H1 (cell line): ENCODE measurements around the gene CCL17. TPM values are rescaled to one million over a fixed set of nuclear protein-coding genes. Genes with fewer than 3 reads are reported as not detected.

Source experiments
- CTCF ChIA-PET: fragments of 300-600 bp; sonication (Branson Sonifier 250); formaldehyde crosslinking; loops from one replicate; lab custom pipeline; 2021; ENCODE audit not compliant: partially characterized antibody; lab: Charles Lee
- POLR2A ChIA-PET: fragments of 300-600 bp; sonication (Branson Sonifier 250); formaldehyde crosslinking; loops from one replicate; lab custom pipeline; 2021; ENCODE audit warnings: inconsistent platforms; ENCODE audit not compliant: partially characterized antibody; lab: Charles Lee
- DNase-seq, 2 experiments: peaks; one replicate each; pipeline versions ENCODE4 v3.0.0 to v3.0.0-alpha.2; 2010 to 2022; ENCODE audit warnings: low spot score in 2 of 2, low read depth in 1 of 2, mixed read lengths in 1 of 2
- FAIRE-seq: peaks from 2 replicates; lab custom pipeline; 2011; peaks lifted over from hg19 to GRCh38; lab: Jason Lieb, UNC
- H2AFZ ChIP-seq: 2 replicates; pipeline ENCODE4 v1.8.1; 2012; ENCODE audit warnings: low read length, inconsistent platforms
- H2AK5ac ChIP-seq: 2 replicates; pipeline ENCODE4 v1.6.1; 2013; ENCODE audit warnings: low read depth, low read length
- H2BK120ac ChIP-seq: replicated peaks from 2 replicates; pipeline ENCODE3; 2013; ENCODE audit warnings: low read depth, low read length, inconsistent platforms
- H2BK12ac ChIP-seq: 2 replicates; pipeline ENCODE4 v1.6.1; 2013; ENCODE audit warnings: low read depth, low read length
- H2BK15ac ChIP-seq: 2 replicates; pipeline ENCODE4 v1.6.1; 2013; ENCODE audit warnings: low read length
- H2BK20ac ChIP-seq: 2 replicates; pipeline ENCODE4 v1.6.1; 2013; ENCODE audit warnings: low read length
- H2BK5ac ChIP-seq: 2 replicates; pipeline ENCODE4 v1.6.1; 2013; ENCODE audit warnings: low read depth, low read length
- H3K14ac ChIP-seq: 2 replicates; pipeline ENCODE4 v1.6.1; 2013; ENCODE audit warnings: inconsistent platforms; ENCODE audit not compliant: insufficient read length
- H3K18ac ChIP-seq: 2 replicates; pipeline ENCODE4 v1.6.1; 2013; ENCODE audit warnings: low read length; ENCODE audit errors: extremely low read depth
- H3K23ac ChIP-seq: 2 replicates; pipeline ENCODE4 v1.6.1; 2013; ENCODE audit warnings: inconsistent platforms; ENCODE audit not compliant: insufficient read length
- H3K23me2 ChIP-seq: 2 replicates; pipeline ENCODE4 v1.6.1; 2013; ENCODE audit warnings: low read depth, low read length
- H3K27ac ChIP-seq: 2 replicates; pipeline ENCODE4 v1.6.1; 2011; ENCODE audit warnings: low read depth, low read length, inconsistent platforms
- H3K27me3 ChIP-seq, 4 experiments: replicated peaks in 1 of 4; 1 replicate in 1 of 4; 2 replicates in 3 of 4; pipeline versions ENCODE4 v1.6.1 to v1.8.1; 2011 to 2013; ENCODE audit warnings: low read length in 3 of 4, mild to moderate bottlenecking in 3 of 4, inconsistent platforms in 2 of 4, mixed read lengths in 2 of 4, moderate library complexity in 1 of 4; ENCODE audit not compliant: control insufficient read depth in 3 of 4, insufficient read depth in 3 of 4; ENCODE audit errors: extremely low read depth in 1 of 4
- H3K36me3 ChIP-seq, 4 experiments: 2 replicates each; pipeline versions ENCODE4 v1.6.1 to v1.8.1; 2011 to 2013; ENCODE audit warnings: mild to moderate bottlenecking in 4 of 4, low read length in 3 of 4, moderate library complexity in 2 of 4, control low read depth in 1 of 4, inconsistent platforms in 1 of 4; ENCODE audit not compliant: insufficient read depth in 4 of 4, control insufficient read depth in 2 of 4
- H3K4ac ChIP-seq: replicated peaks from 2 replicates; pipeline ENCODE3; 2013; ENCODE audit warnings: low read length, low read depth, mixed read lengths, inconsistent platforms; ENCODE audit not compliant: insufficient read length
- H3K4me1 ChIP-seq, 4 experiments: replicated peaks in 1 of 4; 1 replicate in 1 of 4; 2 replicates in 3 of 4; pipeline versions ENCODE4 v1.6.1 to v1.8.1; 2011 to 2013; ENCODE audit warnings: low read length in 3 of 4, inconsistent platforms in 2 of 4, mixed read lengths in 1 of 4; ENCODE audit not compliant: insufficient read depth in 4 of 4, control insufficient read depth in 3 of 4
- H3K4me2 ChIP-seq, 2 experiments: 2 replicates each; pipeline versions ENCODE4 v1.6.1 to v1.8.1; 2011 to 2013; ENCODE audit warnings: low read depth in 2 of 2, low read length in 2 of 2, control low read depth in 1 of 2, inconsistent platforms in 1 of 2, mild to moderate bottlenecking in 1 of 2; ENCODE audit not compliant: insufficient read depth in 1 of 2
- H3K4me3 ChIP-seq, 4 experiments: fragments of 200-600, 300-600 bp in 1 of 4; sonication (generic), shearing (Covaris generic), sonication (Bioruptor Twin) in 1 of 4; 2 replicates each; pipeline versions ENCODE4 v1.5.1 to v1.8.1; 2011 to 2016; ENCODE audit warnings: low read length in 4 of 4, low read depth in 3 of 4, control low read depth in 2 of 4, inconsistent platforms in 2 of 4, mild to moderate bottlenecking in 2 of 4, mixed read lengths in 1 of 4, moderate library complexity in 1 of 4; ENCODE audit not compliant: insufficient read depth in 2 of 4; ENCODE audit errors: extremely low read depth in 1 of 4
- H3K56ac ChIP-seq: replicated peaks from 2 replicates; pipeline ENCODE3; 2013; ENCODE audit warnings: low read depth, mild to moderate bottlenecking, mixed read lengths, low read length, inconsistent platforms; ENCODE audit not compliant: insufficient read length
- H3K79me1 ChIP-seq: 2 replicates; pipeline ENCODE4 v1.6.1; 2013; ENCODE audit warnings: low read depth, low read length, control low read depth
- H3K79me2 ChIP-seq, 2 experiments: 2 replicates each; pipeline versions ENCODE4 v1.6.1 to v1.8.1; 2012 to 2013; ENCODE audit warnings: low read length in 2 of 2, mild to moderate bottlenecking in 2 of 2, inconsistent platforms in 1 of 2; ENCODE audit not compliant: insufficient read depth in 2 of 2, control insufficient read depth in 1 of 2
- H3K9ac ChIP-seq, 4 experiments: replicated peaks in 1 of 4; 1 replicate in 1 of 4; 2 replicates in 3 of 4; pipeline versions ENCODE4 v1.6.1 to v1.8.1; 2011 to 2013; ENCODE audit warnings: low read depth in 3 of 4, low read length in 3 of 4, control low read depth in 2 of 4, mild to moderate bottlenecking in 2 of 4, moderate library complexity in 2 of 4, inconsistent platforms in 1 of 4; ENCODE audit errors: extremely low read depth in 1 of 4
- H3K9me3 ChIP-seq, 2 experiments: 2 replicates each; pipeline versions ENCODE4 v1.6.1 to v1.8.1; 2012 to 2013; ENCODE audit warnings: mild to moderate bottlenecking in 2 of 2, moderate library complexity in 2 of 2, control low read depth in 1 of 2, inconsistent platforms in 1 of 2, low read depth in 1 of 2, low read length in 1 of 2, mixed read lengths in 1 of 2; ENCODE audit not compliant: insufficient read depth in 2 of 2
- H4K20me1 ChIP-seq, 2 experiments: replicated peaks in 1 of 2; 2 replicates each; pipeline versions ENCODE3 to v1.8.1; 2011 to 2013; ENCODE audit warnings: inconsistent platforms in 2 of 2, low read length in 2 of 2, mild to moderate bottlenecking in 1 of 2; ENCODE audit not compliant: insufficient read depth in 2 of 2, control insufficient read depth in 1 of 2
- H4K5ac ChIP-seq: 2 replicates; pipeline ENCODE4 v1.6.1; 2013; ENCODE audit warnings: low read length, low read depth, mixed read lengths, inconsistent platforms; ENCODE audit not compliant: insufficient read length
- H4K8ac ChIP-seq: 2 replicates; pipeline ENCODE4 v1.8.0; 2013; ENCODE audit warnings: mild to moderate bottlenecking, moderate library complexity, low read length, inconsistent platforms; ENCODE audit not compliant: insufficient read depth; ENCODE audit errors: extremely low read depth
- H4K91ac ChIP-seq: replicated peaks from 2 replicates; pipeline ENCODE3; 2013; ENCODE audit warnings: low read length, mixed read lengths, inconsistent platforms; ENCODE audit not compliant: insufficient read length
- E2F6 ChIP-seq: IDR thresholded peaks from 2 replicates; pipeline ENCODE4 v1.6.1; 2012; ENCODE audit warnings: inconsistent platforms
- JUN ChIP-seq: IDR thresholded peaks from 2 replicates; pipeline ENCODE4 v1.6.1; 2011; ENCODE audit warnings: low read depth, mild to moderate bottlenecking, improper control_type of control experiment, low read length
- NANOG ChIP-seq: IDR thresholded peaks from 2 replicates; pipeline ENCODE4 v1.6.1; 2011; ENCODE audit warnings: low read length, low read depth, mild to moderate bottlenecking, inconsistent platforms; ENCODE audit not compliant: insufficient read depth, poor library complexity, severe bottlenecking
- NRF1 ChIP-seq: IDR thresholded peaks from 2 replicates; pipeline ENCODE4 v1.6.1; 2011; ENCODE audit warnings: mild to moderate bottlenecking, low read depth, low read length, improper control_type of control experiment
- WGBS, 2 experiments: shearing (Covaris generic) in 1 of 2; methylation state at CpG; one replicate each; pipeline versions ENCODE4 v1.1.6 to v1.1.7; 2013 to 2015; ENCODE audit warnings: low lambda C conversion rate in 2 of 2, mixed read lengths in 2 of 2, inconsistent platforms in 1 of 2, low coverage in 1 of 2, missing lambda C conversion rate in 1 of 2; ENCODE audit not compliant: insufficient replicate concordance in 2 of 2, insufficient coverage in 1 of 2, insufficient read length in 1 of 2; ENCODE audit errors: extremely low coverage in 1 of 2, missing lambda C conversion rate in 1 of 2; 5-methylcytosine and 5-hydroxymethylcytosine counted together
- polyA plus RNA-seq, 7 experiments: library from polyadenylated mRNA; depleted of rRNA in 3 of 7; stranded (reverse) in 5 of 7; unstranded in 2 of 7; fragments of >200 nt in 5 of 7; fragments of 200-250 nt in 2 of 7; gene quantifications; 1 replicate in 5 of 7; 2 replicates in 1 of 7; 4 replicates in 1 of 7; pipeline versions ENCODE4 v1.2.1 to v1.2.3, GENCODE V29; 2011 to 2013; ENCODE audit warnings: missing spikeins in 2 of 7, mixed read lengths in 2 of 7
- total RNA-seq: library from RNA; stranded (reverse); fragmentation: NEBNext Ultra II Directional; extraction: Animal tissue kit (Norgen Biotek cat#: 25700); gene quantifications from 2 replicates; pipeline ENCODE4 v1.2.1, GENCODE V29; 2021

CCL17 gene
- total and polyA plus RNA-seq, 2 of the 8 experiments (the other 6 are each of a cell fraction or from before 2014, with no cell fraction given), result not detected

DNA sequence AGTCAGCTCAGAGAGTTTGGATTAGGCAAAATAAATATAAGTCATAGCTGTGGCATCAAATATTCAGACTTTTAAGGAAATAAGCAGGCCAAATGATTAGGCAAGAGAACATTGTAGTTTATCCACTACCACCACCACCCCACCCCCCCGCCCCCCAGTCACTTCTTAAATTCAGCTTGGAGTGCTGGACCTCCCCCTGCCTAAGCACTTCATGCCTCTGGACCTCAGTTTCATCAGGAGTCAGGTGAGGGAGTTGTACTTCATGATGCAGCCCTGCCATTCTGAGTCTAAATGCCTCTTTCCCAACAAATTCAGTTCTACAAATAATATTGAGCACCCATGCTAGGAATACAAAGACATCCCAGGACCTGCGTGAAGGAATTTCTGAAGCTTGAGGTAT, 60.0 kb downstream of the CCL17 start:
- H4K20me1 ChIP-seq, result peaks cover 0 to 8% of the 10 kb centered on the region in 2 experiments
- no peak overlapping the region for H4K8ac ChIP-seq
- no peak overlapping the region for H3K14ac ChIP-seq
- H3K4me3 ChIP-seq, result no peak overlapping the region
- H2BK5ac ChIP-seq, result no peak overlapping the region
- no peak overlapping the region for H3K23ac ChIP-seq
- H2BK120ac ChIP-seq, result no peak overlapping the region
- no peak overlapping the region for H3K4me2 ChIP-seq
- H2BK15ac ChIP-seq, result no peak overlapping the region
- 87% methylated on average over 2 of the region's 2 CpGs; no CpG with 5 or more reads in 1 of the 2 experiments for WGBS, 2 experiments
- H3K4me1 ChIP-seq, result no peaks in the 10 kb centered on the region; a peak in 2 of 7 replicates
- H3K23me2 ChIP-seq, result peaks cover 5% of the 10 kb centered on the region
- H4K91ac ChIP-seq, result no peak overlapping the region
- CTCF ChIA-PET, result interaction anchor here (1.1 to 11.9 kb wide), 8 partner anchors 10 to 64 kb away, joined by 3 to 144 read pairs (median 4); no protein-coding TSS in a partner anchor
- H3K36me3 ChIP-seq, result peaks cover 11 to 52% (median 40%) of the 10 kb centered on the region in 4 experiments
- H2AFZ ChIP-seq, result no peak overlapping the region
- POLR2A ChIA-PET, result interaction anchor here (1.0 to 4.2 kb wide), 3 partner anchors 8 to 17 kb away, joined by 3 to 30 read pairs (median 4); partner anchors contain the start of genes CIAPIN1 and COQ9
- H3K27ac ChIP-seq, result no peak overlapping the region
- peaks cover 4 to 26% of the 10 kb centered on the region in 2 experiments; a peak in 3 of 4 replicates for H3K79me2 ChIP-seq
- H2BK20ac ChIP-seq, result no peak overlapping the region
- FAIRE-seq, result no peak
- H3K56ac ChIP-seq, result no peak overlapping the region
- no peak overlapping the region for H3K9ac ChIP-seq
- H2BK12ac ChIP-seq, result no peak overlapping the region
- H3K79me1 ChIP-seq, result peaks cover 11% of the 10 kb centered on the region
- H3K18ac ChIP-seq, result no peak overlapping the region
- H4K5ac ChIP-seq, result no peak overlapping the region
- no peak for DNase-seq
- H2AK5ac ChIP-seq, result no peak overlapping the region
- H3K27me3 ChIP-seq, result no peaks in the 10 kb centered on the region
- no peak overlapping the region for H3K4ac ChIP-seq
- no peaks in the 10 kb centered on the region for H3K9me3 ChIP-seq
- no peak for TF ChIP-seq JUN
- TF ChIP-seq NANOG, result no peak
- TF ChIP-seq NRF1, result no peak
- no peak for TF ChIP-seq E2F6
